ENCODE measurements around the gene SLC4A1.

Gene SLC4A1

GRCh38 chr17:44221084-44221861 is 46.7 kb downstream of the SLC4A1 start:
- DNase-seq (ENCODE audit: low read depth, low spot score): no peak

DNA sequence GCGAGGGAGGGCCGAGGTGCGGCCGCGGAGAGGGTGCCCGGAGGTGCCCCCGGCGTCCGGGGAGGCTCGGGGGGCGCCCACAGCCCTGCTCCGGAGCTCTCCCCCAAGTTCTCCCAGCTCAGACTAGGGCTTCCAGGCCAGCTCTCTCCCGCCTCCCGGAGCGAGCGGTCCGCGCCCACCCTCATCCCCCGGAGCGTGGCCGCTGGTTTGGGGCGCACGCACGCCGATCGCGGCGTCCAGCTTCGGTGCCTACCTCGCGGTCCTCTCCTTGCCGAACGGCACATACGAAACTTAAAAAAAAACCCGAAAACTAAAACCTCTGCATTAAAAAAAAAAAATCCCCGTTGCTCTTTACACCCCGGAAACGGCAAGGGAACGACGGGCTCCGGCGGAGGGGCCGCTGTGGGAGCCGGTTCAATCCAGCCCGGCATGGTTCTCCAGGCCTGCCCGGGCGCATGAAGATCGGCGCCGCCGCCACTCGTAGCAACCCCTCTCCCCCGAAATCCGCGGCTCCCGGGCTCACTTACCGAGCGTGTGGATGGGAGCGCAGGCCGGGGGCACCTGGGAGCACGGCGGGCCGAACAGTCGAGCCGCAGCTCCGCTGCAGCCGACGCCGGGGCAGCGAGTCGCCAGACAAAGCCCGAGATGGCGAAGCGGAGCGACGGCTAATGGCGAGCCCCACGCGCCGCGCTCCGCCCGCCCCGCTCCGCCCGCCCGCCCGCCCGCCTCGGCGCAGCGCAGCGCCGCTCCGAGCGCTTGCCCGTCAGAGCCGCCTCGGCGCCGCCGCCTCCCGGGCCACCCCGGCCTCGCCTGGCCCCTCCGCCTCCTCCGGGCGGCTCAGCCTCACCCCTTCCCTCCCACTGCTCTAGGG is 47.5 kb downstream of the SLC4A1 start:
- DNase-seq (ENCODE audit: low read depth, low spot score): no peak

GRCh38 chr17:44219616-44220212 is 48.2 kb downstream of the SLC4A1 start, which contains the start of gene UBTF:
TSS of gene UBTF (minus strand) at chr17:44219675. CDS start at chr17:44218229, 1,446 bp downstream.
- peak; percentile 38 for DNase-seq (ENCODE audit: low read depth, low spot score)

DNA sequence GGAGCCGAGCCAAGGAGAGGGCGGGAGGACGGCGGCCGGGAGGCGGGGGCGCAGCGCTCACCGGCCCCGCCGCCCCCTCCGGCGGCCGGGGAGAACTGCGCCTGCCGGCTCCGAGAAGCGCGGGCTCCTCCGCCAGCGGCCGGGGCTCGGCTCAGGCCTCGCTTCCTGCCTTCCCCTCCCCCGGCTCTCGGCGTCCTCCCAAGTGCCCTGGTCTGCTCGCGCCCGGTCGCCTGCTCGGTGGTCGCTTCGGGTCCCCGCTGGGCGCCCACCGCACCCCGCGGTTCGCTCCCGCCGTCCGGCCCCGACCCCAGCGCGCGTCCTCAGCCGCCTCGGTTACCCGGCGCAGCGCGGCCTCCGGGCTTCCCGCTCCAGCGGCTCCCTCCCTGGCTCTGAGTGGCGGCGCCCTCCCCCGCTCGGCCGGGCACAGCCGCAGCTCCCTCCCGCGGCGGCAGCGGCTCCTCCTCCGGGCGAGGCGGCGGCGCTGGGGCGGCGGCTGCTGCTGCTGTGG is 48.8 kb downstream of the SLC4A1 start:
- peak; percentile 40 for DNase-seq (ENCODE audit: low read depth, low spot score)

GRCh38 chr17:44218344-44219107 is 49.4 kb downstream of the SLC4A1 start:
- DNase-seq (ENCODE audit: low read depth, low spot score): peak; percentile 73

DNA sequence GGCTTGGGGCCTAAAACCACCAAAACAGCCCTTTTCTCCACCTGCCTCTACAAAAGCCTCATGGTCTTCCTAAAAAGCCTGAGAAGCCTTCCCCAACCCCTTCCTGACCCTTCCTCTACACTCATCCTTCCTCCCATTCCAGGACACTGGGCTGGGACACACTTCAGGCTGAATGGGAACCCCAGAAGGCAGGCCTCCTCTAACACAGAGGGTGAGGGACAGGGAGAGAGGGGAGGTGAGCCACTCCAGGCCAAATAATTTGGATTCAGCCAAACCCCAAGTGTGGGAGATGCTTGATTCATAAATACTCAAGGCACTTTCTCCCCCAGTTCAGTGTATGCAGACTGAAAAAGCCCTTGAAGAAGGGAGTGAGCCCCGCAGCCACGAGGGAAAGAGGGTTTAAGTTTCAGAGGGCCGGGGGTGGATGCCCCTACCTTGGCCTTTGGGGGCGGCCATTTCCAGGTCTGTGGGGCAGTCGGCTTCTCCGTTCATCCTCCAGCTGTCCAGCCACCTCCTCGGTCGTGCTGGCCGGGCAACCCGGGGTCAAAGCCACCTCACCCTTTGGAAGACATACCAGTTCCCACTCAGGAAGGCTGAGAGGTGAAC is 50.1 kb downstream of the SLC4A1 start:
- no peak for DNase-seq (ENCODE audit: low read depth, low spot score)

DNA sequence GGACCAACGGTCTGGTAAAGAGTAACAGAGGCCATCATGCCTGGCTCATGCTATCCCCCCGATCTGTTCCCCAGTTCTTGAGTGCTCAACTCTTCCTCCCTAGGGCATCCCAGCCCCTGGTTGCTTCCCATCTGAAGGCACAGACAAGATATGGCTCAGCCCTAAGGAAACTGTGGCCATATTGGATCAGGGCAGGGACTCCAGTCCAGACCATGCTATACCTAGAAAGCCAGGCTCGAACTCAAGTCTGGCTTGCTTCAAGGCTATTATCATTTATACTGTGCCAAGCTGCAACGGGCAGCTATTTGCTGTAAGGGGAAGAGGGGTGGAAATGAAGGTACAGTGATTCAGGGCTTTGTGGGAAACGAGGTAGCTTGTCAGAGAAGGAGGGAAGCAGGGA is 51.2 kb downstream of the SLC4A1 start:
- DNase-seq (ENCODE audit: low read depth, low spot score): no peak

- no peak for DNase-seq (ENCODE audit: low read depth, low spot score)
Observed at GRCh38 chr17:44216173-44216572, 51.8 kb downstream of the SLC4A1 start.

GRCh38 chr17:44214896-44215295 is 53.0 kb downstream of the SLC4A1 start:
- no peak for DNase-seq (ENCODE audit: low read depth, low spot score)

DNA sequence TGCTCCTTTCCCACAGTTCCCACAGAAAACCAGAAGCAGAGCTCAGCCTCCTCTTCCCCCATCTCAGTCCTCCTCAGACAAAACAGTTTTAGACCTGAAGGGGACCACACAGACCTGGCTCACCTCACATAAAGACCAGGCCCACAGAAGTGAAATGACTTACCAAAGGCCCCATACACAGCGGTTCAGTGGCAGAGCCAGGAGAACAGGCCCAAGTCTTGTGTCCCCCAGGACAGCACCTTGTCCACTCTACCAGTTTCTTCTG is 53.8 kb downstream of the SLC4A1 start:
- no peak for DNase-seq (ENCODE audit: low read depth, low spot score)

GRCh38 chr17:44213403-44214229 is 54.3 kb downstream of the SLC4A1 start:
- DNase-seq (ENCODE audit: low read depth, low spot score): no peak

DNA sequence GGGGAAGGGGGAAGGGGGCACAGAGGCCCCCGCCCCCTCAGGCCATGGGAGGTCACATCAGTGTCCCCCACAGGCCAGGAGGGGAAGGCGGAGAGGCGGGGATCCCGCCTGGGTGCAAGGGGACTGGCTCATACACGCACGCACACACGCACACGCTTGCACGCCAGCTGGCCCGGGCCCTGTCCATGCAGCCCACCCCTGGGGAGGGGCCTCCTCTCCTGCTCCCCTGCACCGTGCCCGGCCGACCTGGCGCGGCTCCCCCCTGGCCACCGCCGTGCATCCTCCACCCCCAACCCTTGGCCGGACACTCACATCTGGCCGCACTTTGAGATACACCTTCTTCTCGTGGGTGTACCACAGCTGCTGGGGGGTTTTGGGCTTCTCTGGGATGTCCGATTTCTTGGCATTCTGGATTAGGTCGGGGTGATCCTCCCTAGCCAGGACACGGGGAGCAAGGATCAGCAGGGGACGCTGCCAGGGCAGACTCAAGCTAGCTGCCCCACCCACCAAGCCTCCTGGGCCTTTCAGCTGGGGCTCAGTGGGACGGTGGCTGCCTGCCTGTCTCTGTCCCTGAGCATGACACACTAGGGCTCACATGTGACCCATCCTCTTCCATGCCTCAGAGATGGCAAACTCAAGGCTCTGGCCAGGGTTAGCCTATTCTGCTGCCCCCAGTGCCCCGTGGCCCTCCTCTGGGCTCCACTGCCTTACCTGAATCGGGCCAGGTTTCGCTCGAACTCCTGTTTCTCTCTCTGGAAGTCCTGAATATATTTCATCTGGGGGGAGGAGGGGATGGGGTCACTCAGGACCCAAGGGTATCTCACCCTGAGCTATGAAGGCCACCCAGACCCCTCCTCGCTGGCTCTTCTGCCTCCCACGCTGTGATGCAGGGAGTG is 55.2 kb downstream of the SLC4A1 start:
- no peak for DNase-seq (ENCODE audit: low read depth, low spot score)

GRCh38 chr17:44211281-44212265 is 56.4 kb downstream of the SLC4A1 start:
- DNase-seq (ENCODE audit: low read depth, low spot score): no peak

GRCh38 chr17:44210342-44211192 is 57.4 kb downstream of the SLC4A1 start:
- DNase-seq (ENCODE audit: low read depth, low spot score): peak; percentile 78

DNA sequence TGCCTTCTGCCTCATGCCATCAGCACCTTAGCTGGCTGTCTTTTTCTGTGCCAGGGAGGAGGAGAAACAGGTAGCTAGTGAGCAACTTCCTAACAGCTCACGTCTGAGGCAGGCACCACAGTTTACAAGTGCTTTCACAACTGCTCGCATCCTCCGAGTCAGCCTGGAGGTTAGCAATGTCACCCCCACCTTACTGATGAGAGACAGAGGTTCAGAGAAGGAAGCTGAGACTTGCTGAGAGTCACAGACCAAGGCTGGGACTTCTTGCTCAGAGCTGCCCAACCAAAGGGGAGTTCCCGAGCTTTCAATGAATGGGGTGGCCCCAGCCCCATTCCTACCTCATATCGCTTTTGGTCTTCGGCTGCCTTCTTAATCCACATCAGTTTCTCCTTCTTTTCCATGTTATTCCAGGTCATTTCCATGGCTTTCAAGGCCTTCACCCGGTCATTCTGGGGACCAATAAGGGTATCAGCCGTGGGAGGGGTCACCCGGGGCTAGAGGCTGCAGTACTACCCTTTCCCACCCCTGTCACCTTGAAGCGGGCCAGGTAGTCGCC is 58.1 kb downstream of the SLC4A1 start:
- DNase-seq (ENCODE audit: low read depth, low spot score): no peak

GRCh38 chr17:44207743-44208142 is 60.2 kb downstream of the SLC4A1 start:
- DNase-seq (ENCODE audit: low read depth, low spot score): no peak

- no peak for DNase-seq (ENCODE audit: low read depth, low spot score)
Observed at GRCh38 chr17:44207319-44207718, 60.6 kb downstream of the SLC4A1 start.

All from activated CD4-positive, CD25-positive, alpha-beta regulatory T cell treated with anti-CD3 and anti-CD28 coated beads, Interleukin-2, amount 50 U/mL, for 16 hours (primary cell).